ENCODE data around the gene PRAF2.
A peak's percentile ranks its signal among the peaks of the same experiment; 100 is the strongest.

PRAF2 gene

GRCh38 chrX:49041744-49042580, 31.8 kb downstream of the PRAF2 start:
- no peak for DNase-seq (ENCODE audit: low read depth)

DNA sequence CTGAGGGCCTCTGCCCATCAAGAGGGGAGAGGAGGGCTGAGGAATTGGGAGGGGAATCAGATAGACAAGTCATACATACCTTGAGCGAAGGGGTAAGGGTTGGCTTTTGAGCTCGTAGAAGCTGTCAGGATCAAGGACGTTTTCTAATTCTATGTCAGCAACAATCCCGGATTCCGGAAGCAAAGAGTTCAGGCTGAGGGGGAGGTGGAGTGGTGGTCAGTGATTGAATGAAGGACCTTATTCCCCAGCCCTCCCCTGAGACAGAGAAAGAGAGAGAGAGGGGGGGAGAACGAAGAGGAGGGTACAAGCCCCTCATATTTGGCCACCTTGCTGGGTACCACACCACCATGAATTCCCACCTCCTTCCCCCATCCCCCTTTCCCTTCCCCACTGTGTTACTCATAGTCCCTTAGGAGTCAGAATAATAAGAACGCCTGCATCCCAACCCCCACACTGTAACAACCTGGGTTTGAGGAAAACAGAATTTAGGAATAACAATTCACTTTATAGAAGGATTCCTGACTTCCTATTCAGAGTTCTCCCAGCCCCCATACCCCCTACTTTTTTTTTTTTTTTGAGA, 33.3 kb downstream of the PRAF2 start:
- DNase-seq (ENCODE audit: low read depth), result no peak

DNA sequence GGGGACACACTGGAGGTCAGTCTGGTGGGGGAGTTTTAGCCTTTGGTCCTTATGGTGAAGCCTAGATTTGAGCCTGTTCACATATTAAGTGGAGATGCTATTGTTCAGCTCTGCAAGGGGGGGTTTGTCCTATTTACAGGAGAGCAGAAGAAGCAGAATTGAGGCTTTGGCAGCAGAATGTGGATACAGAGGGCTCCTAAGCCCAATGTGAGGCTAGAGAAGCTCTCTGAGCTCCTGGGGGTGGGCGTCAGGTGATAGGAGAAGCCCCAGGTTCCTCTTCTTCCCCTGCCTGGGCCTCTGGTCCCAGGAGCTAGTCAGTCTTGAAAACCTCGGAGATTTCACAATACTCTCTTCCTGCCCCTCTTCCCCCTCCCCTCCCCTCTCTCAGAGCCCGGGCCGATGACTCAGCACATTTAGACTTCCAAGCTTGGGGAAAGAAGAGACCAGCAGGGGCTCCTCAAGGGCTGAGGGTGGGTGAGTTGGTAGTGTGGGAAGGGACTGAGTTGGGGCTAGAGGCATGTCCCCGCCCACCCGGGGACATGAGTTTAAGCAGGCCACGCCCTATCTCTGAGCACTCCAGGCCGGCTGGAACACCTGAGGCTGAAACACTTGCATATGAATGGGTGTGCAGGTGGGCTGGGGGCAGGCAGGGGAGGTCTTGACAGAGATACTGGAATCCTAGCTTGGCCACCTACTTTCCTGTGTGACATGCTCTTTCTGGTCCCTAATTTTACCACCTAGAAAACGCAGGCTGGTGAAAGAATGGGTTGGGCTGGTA, 34.0 kb downstream of the PRAF2 start:
- DNase-seq (ENCODE audit: low read depth), result peak; percentile 52

GRCh38 chrX:49037883-49038475, 35.8 kb downstream of the PRAF2 start:
- DNase-seq (ENCODE audit: low read depth), result no peak

GRCh38 chrX:49030283-49030682, 43.5 kb downstream of the PRAF2 start:
- DNase-seq (ENCODE audit: low read depth), result no peak

DNA sequence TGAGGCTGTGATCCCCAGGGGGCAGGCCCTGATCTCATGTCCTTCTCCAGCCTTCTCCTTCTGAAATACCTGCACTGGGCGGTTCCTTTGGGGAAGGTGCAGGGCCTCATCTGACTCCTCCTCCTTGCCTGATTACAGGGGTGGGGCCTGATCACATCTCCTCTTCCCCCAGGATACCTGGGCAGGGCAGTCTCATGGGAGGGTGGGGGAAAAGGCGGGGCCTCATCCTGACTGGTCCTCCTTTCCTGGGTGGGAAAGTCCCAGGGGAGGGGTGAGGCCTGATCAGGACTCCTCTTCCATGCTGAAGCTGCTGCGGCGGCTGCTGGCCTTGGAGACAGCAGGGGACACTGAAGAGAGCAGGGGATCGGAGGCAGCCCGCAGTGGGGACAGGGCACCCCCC, 43.9 kb downstream of the PRAF2 start:
- no peak for DNase-seq (ENCODE audit: low read depth)
